WTC11 (cell line): ENCODE results near the gene ZRANB1.

Experiments used
- ELF4 ChIP-seq: sonication (generic); formaldehyde crosslinking; IDR thresholded peaks from 2 replicates; pipeline ENCODE4 v1.8.1; 2022; ENCODE audit warnings: low read depth, mild to moderate bottlenecking, moderate library complexity, missing genetic modification reagents
- MYBL2 ChIP-seq: sonication (generic); formaldehyde crosslinking; IDR thresholded peaks from 2 replicates; pipeline ENCODE4 v1.8.1; 2023; ENCODE audit warnings: mild to moderate bottlenecking, moderate library complexity, missing genetic modification reagents
- NFYB ChIP-seq: sonication (generic); formaldehyde crosslinking; conservative IDR thresholded peaks from 2 replicates; pipeline ENCODE4 v1.8.0; 2022; ENCODE audit warnings: low read depth, missing genetic modification reagents
- NR1H2 ChIP-seq: sonication (generic); formaldehyde crosslinking; IDR thresholded peaks from 2 replicates; pipeline ENCODE4 v1.9.0; 2021; ENCODE audit warnings: mild to moderate bottlenecking, moderate library complexity, missing genetic modification reagents
- ZNF263 ChIP-seq: sonication (generic); formaldehyde crosslinking; IDR thresholded peaks from 2 replicates; pipeline ENCODE4 v1.8.1; 2022; ENCODE audit warnings: low read depth, mild to moderate bottlenecking, moderate library complexity, missing genetic modification reagents
- ZNF317 ChIP-seq: sonication (generic); formaldehyde crosslinking; IDR thresholded peaks from 2 replicates; pipeline ENCODE4 v1.8.1; 2023; ENCODE audit warnings: low read depth, mild to moderate bottlenecking, moderate library complexity, missing genetic modification reagents, borderline replicate concordance
- TF ChIP-seq, protein P1 (sequence below): fragments of 200-600 bp; IDR thresholded peaks from 2 replicates; pipeline ENCODE4 v1.8.0; 2022; ENCODE audit warnings: antibody characterized with exemption

DNA sequence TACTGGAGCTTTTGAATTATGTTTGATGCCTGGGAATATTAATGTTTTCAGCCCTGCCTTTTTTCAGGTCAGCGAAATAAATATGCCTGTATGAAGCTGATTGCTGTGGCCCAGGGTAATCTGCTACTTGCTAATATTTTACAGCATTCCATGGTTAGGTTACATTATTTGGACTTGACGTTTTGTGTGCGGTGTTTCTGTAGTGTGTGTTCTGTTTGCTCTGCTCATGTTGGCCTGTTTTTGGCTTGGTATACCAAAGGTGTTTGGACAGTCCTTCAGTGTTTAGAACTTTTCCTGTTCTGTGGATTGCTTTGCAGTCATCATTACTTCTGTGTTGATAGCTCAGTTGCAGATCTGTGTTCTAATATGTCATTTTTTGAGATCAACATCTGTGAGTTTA lies 11.5 kb downstream of the ZRANB1 start:
- TF ChIP-seq, protein P1, sequence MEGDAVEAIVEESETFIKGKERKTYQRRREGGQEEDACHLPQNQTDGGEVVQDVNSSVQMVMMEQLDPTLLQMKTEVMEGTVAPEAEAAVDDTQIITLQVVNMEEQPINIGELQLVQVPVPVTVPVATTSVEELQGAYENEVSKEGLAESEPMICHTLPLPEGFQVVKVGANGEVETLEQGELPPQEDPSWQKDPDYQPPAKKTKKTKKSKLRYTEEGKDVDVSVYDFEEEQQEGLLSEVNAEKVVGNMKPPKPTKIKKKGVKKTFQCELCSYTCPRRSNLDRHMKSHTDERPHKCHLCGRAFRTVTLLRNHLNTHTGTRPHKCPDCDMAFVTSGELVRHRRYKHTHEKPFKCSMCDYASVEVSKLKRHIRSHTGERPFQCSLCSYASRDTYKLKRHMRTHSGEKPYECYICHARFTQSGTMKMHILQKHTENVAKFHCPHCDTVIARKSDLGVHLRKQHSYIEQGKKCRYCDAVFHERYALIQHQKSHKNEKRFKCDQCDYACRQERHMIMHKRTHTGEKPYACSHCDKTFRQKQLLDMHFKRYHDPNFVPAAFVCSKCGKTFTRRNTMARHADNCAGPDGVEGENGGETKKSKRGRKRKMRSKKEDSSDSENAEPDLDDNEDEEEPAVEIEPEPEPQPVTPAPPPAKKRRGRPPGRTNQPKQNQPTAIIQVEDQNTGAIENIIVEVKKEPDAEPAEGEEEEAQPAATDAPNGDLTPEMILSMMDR: no peak
- TF ChIP-seq NFYB (CRISPR knock-in tag) (no peak), ELF4 (CRISPR knock-in tag) (no peak), ZNF317 (no peak), ZNF263 (CRISPR knock-in tag) (no peak), NR1H2 (CRISPR knock-in tag) (no peak), MYBL2 (CRISPR knock-in tag) (no peak)
